Erythroblast (primary cell): ENCODE results near the gene GRPEL1.
"Not testable (repeated sequence)": the region's sequence is repeated elsewhere in the genome, so short reads cannot be mapped to it uniquely, and the experiment has no call there.

Experiments used
- GATA1 ChIP-seq: IDR thresholded peaks from 2 replicates; pipeline ENCODE4 v1.6.1; 2011; ENCODE audit warnings: low read depth, mild to moderate bottlenecking, control low read depth, low read length, moderate library complexity
- POLR2A ChIP-seq: IDR thresholded peaks from 2 replicates; pipeline ENCODE4 v1.6.1; 2011; ENCODE audit warnings: mild to moderate bottlenecking, low read length

DNA sequence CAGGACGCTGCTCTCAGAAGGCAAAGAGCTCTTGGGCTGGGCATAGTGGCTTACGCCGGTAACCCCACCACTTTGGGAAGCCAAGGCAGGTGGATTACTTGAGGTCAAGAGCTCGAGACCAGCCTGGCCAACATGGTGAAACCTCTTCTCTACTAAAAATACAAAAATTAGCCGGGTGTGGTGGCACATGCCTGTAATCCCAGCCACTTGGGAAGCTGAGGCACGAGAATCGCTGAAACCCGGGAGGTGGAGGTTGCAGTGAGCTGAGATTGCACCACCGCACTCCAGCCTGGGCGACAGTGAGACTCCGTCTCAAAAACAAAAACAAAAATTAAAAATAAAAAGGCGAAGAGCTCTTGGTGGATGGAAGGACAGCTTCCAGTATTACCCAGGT, 34.6 kb upstream of the GRPEL1 start:
- TF ChIP-seq POLR2A, GATA1: not testable (repeated sequence)
